ENCODE data around the gene ETV5. TPM values are rescaled to one million over a fixed set of nuclear protein-coding genes. Genes with fewer than 3 reads are reported as not detected.

ETV5 gene
- total and polyA plus RNA-seq, 2 donors from 2014 or later, result 5.1 to 34.6 TPM

GRCh38 chr3:186088335-186088734, 20.6 kb downstream of the ETV5 start:
- no peak overlapping the region for H3K9ac ChIP-seq (ENCODE audit: low read length in 3 of 3)
- H3K27me3 ChIP-seq (ENCODE audit: control insufficient read depth, insufficient read depth, low read length), result no peaks in the 10 kb centered on the region
- H3K9me3 ChIP-seq (ENCODE audit: control insufficient read depth in 2 of 3, insufficient read depth in 1 of 3, low read length in 3 of 3), result no peaks in the 10 kb centered on the region
- no peaks in the 10 kb centered on the region for H3K4me1 ChIP-seq (ENCODE audit: control insufficient read depth in 2 of 3, insufficient read depth in 2 of 3, low read depth in 1 of 3, low read length in 3 of 3)
- intact Hi-C loops (cut with DNase I), result no loop called here
- H3K4me3 ChIP-seq (ENCODE audit: low read length in 3 of 3), result no peak overlapping the region
- TF ChIP-seq CTCF (IDR thresholded peaks at IDR 0.05; ENCODE audit: borderline replicate concordance, extremely low read depth, insufficient read depth), result no peak
- no peak overlapping the region for H3K27ac ChIP-seq (ENCODE audit: low read depth in 2 of 2, low read length in 2 of 2)
- FAIRE-seq, result no peak
- no peak for DNase-seq
- no peaks in the 10 kb centered on the region for H3K36me3 ChIP-seq (ENCODE audit: control insufficient read depth in 2 of 3, insufficient read depth in 3 of 3, low read length in 3 of 3)

- Histone ChIP-seq H3K4me3 (ENCODE audit: low read length in 3 of 3) (no peak overlapping the region), H3K27me3 (ENCODE audit: control insufficient read depth, insufficient read depth, low read length) (no peaks in the 10 kb centered on the region), H3K4me1 (ENCODE audit: control insufficient read depth in 2 of 3, insufficient read depth in 2 of 3, low read depth in 1 of 3, low read length in 3 of 3) (peaks cover 0 to 3% (median 0%) of the 10 kb centered on the region in 3 donors), H3K9me3 (ENCODE audit: control insufficient read depth in 2 of 3, insufficient read depth in 1 of 3, low read length in 3 of 3) (no peaks in the 10 kb centered on the region), H3K27ac (ENCODE audit: low read depth in 2 of 2, low read length in 2 of 2) (no peak overlapping the region), H3K36me3 (ENCODE audit: control insufficient read depth in 2 of 3, insufficient read depth in 3 of 3, low read length in 3 of 3) (peaks cover 0 to 2% (median 0%) of the 10 kb centered on the region in 3 donors), H3K9ac (ENCODE audit: low read length in 3 of 3) (no peak overlapping the region)
- DNase-seq (no peak), FAIRE-seq (no peak)
- intact Hi-C loops (cut with DNase I), result no loop called here
- TF ChIP-seq CTCF (IDR thresholded peaks at IDR 0.05; ENCODE audit: borderline replicate concordance, extremely low read depth, insufficient read depth), result no peak
Measured at GRCh38 chr3:186084264-186084663, 24.6 kb downstream of the ETV5 start.

- H3K9ac ChIP-seq (ENCODE audit: low read length in 3 of 3), result no peak overlapping the region
- H3K27ac ChIP-seq (ENCODE audit: low read depth in 2 of 2, low read length in 2 of 2), result no peak overlapping the region
- intact Hi-C loops (cut with DNase I), result no loop called here
- H3K4me3 ChIP-seq (ENCODE audit: low read length in 3 of 3), result no peak overlapping the region
- DNase-seq, result no peak
- TF ChIP-seq CTCF (IDR thresholded peaks at IDR 0.05; ENCODE audit: borderline replicate concordance, extremely low read depth, insufficient read depth), result no peak
- peaks cover 0 to 4% (median 0%) of the 10 kb centered on the region in 3 donors for H3K36me3 ChIP-seq (ENCODE audit: control insufficient read depth in 2 of 3, insufficient read depth in 3 of 3, low read length in 3 of 3)
- FAIRE-seq, result no peak
- H3K9me3 ChIP-seq (ENCODE audit: control insufficient read depth in 2 of 3, insufficient read depth in 1 of 3, low read length in 3 of 3), result no peaks in the 10 kb centered on the region
- H3K4me1 ChIP-seq (ENCODE audit: control insufficient read depth in 2 of 3, insufficient read depth in 2 of 3, low read depth in 1 of 3, low read length in 3 of 3), result peaks cover 0 to 3% (median 0%) of the 10 kb centered on the region in 3 donors
- no peaks in the 10 kb centered on the region for H3K27me3 ChIP-seq (ENCODE audit: control insufficient read depth, insufficient read depth, low read length)
Measured at GRCh38 chr3:186083746-186084145, 25.1 kb downstream of the ETV5 start.

GRCh38 chr3:186082150-186082549, 26.7 kb downstream of the ETV5 start:
- no peak overlapping the region for H3K4me3 ChIP-seq (ENCODE audit: low read length in 3 of 3)
- peaks cover 0 to 3% (median 0%) of the 10 kb centered on the region in 3 donors for H3K4me1 ChIP-seq (ENCODE audit: control insufficient read depth in 2 of 3, insufficient read depth in 2 of 3, low read depth in 1 of 3, low read length in 3 of 3)
- no peak overlapping the region for H3K27ac ChIP-seq (ENCODE audit: low read depth in 2 of 2, low read length in 2 of 2)
- no peaks in the 10 kb centered on the region for H3K9me3 ChIP-seq (ENCODE audit: control insufficient read depth in 2 of 3, insufficient read depth in 1 of 3, low read length in 3 of 3)
- DNase-seq (no peak), FAIRE-seq (no peak)
- intact Hi-C loops (cut with DNase I), result no loop called here
- no peaks in the 10 kb centered on the region for H3K27me3 ChIP-seq (ENCODE audit: control insufficient read depth, insufficient read depth, low read length)
- no peak for TF ChIP-seq CTCF (IDR thresholded peaks at IDR 0.05; ENCODE audit: borderline replicate concordance, extremely low read depth, insufficient read depth)
- H3K36me3 ChIP-seq (ENCODE audit: control insufficient read depth in 2 of 3, insufficient read depth in 3 of 3, low read length in 3 of 3), result peaks cover 0 to 4% (median 4%) of the 10 kb centered on the region in 3 donors
- H3K9ac ChIP-seq (ENCODE audit: low read length in 3 of 3), result no peak overlapping the region

All from kidney (tissue), 14 donors.